Epidermal melanocyte (primary cell): ENCODE results near the gene NKX2-4.
"Not testable (repeated sequence)": the region's sequence is repeated elsewhere in the genome, so short reads cannot be mapped to it uniquely, and the experiment has no call there.

Source experiments
- DNase-seq: peaks from one replicate; pipeline ENCODE4 v3.0.0; 2011; ENCODE audit warnings: low spot score; ENCODE audit not compliant: insufficient read length

Gene NKX2-4

DNA sequence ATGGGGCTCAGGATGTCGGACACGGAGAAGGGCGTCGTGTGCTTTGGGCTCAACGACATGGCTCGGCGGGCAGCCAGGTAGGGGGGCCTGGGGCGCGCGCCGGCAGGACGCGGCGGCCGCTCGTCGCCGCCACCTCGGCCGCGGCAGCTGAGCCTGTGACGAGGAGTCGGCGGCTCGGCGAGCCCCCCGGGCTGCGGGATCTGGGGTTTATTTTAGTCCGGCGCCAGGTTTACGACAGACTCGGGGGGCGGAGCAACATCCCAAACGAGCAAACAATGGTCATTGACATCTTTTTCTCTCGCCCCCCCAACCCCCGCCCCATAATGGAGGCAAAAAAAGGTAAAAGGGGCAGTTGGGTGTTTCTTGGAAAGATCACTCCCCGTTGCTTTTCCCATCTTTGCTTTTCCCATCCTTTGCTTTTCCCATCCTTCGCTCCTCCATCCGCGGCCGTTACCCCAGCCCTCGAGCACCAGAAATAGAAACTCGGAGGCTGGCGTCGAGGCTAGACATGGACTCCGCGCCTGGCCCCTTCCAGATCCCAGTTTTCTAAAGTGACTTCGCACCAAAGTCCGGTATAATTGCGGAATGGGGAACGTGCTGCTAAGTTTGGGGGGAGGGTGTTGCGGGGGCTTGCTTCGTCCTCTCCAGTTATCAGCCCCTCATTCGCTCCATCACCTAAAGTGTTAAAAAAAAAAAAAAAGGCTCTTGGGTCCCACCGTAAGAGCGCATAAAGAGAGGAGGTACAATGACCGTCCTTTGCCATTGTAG lies at the start of gene NKX2-4:
TSS of gene NKX2-4 (minus strand) at position 186 of the 768 bp plus-strand sequence. CDS start at position 59, 127 bp downstream.
- no peak for DNase-seq

DNA sequence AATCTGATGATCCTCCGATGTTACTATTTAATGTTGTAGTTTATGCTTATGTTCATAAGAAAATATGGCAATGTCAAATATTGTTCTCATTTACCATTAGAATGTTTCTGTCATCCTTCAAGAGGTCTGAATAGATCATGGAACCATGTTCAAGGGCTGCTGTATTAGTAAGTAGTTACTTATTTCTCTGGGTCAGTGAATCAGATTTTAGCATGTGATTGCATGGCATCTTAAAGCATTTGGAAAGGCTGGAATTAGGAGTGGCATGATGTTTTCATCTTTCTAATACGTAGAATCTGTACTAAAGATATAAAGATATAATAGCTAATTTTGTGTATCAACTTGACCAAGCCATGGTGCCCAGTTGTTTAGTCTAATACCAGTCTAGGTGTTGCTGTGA lies 40.5 kb upstream of the NKX2-4 start:
- no peak for DNase-seq

DNA sequence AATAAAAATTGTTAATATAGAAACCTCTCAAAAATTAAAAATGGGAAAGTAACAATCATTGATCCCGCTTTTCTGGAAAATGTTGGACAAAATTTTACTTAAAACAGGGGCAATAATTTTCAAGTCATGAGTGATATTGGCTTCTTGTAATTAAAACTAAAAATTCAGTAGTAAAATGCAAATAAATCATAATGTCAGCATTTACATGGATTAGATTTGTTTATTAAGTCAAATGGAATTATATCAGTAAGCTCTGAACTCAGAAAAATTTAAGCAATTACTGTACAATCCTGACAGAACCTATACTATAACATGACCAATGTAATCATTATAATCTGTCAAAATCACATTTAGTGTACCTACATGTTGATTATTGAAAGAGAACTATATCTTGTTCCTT lies 39.9 kb upstream of the NKX2-4 start:
- no peak for DNase-seq

DNA sequence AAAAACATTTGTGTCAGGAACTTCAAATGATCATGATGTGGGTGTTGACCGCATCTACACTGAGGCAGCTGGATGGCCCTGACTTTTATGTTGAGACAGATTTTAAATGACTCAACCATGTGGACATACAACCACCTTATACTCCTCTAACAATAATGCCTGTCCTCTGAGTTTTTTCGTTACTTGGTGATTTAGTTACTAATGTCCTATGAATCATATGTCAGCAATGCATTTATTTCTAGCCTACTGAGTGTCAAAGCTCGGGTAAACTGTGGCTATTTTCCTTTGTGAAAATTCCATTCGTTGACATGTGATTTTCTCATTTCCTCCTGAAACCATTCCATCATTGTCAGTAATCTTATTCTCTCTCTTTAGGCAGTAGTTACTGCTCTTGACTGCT lies 38.9 kb upstream of the NKX2-4 start:
- DNase-seq = no peak

- no peak for DNase-seq
These were observed 38.2 kb upstream of the NKX2-4 start for GRCh38 chr20:21435576-21435975.

- DNase-seq = no peak
These were observed 36.1 kb upstream of the NKX2-4 start for GRCh38 chr20:21433329-21433890.

GRCh38 chr20:21432911-21433310 lies 35.6 kb upstream of the NKX2-4 start:
- DNase-seq = no peak

GRCh38 chr20:21430020-21430419 lies 32.7 kb upstream of the NKX2-4 start:
- no peak for DNase-seq

GRCh38 chr20:21424846-21425245 lies 27.5 kb upstream of the NKX2-4 start:
- no peak for DNase-seq

DNA sequence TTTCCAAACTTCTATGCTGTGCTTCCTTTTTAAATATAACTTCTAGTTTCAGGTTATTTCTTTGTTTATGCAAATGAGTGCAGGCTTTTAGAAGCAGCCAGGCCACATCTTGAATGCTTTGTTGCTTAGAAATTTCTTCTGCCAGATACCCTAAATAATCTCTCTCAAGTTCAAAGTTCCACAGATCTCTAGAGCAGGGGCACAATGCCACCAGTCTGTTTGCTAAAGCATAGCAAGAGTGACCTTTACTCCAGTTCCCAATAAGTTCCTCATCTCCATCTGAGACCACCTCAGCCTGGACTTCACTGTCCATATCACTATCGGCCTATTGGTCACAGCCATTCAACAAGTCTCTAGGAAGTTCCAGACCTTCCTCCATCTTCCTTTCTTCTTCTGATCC lies 26.4 kb upstream of the NKX2-4 start:
- DNase-seq = not testable (repeated sequence)

DNA sequence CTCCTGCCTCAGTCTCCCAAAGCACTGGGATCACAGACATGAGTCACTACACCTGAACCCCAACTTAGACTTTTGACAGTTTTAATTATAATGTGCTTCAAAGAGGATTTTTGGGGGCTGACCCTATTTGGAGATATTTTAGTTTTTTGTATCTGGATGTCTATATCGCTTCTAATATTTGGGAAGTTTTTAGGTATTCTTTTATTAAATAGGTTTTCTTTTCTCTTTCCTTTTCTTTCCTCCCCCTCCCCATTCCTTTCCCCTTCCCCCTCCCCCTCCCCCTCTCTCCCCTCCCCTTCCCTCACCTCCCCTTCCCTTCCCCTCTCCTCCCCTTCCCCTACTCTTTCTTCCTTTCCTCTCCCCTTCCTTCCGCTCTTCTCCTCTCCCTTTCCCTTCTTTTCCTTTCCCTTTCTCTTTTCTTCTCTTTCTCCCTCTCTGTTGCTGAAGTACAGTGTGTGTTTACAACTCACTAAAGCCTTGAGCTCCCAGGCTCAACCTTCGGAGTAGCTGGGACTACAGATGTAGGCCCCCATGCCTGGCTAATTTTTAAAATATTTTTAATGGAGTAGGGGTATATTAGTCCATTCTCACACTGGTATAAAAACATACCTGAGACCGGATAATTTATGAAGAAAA lies 24.4 kb upstream of the NKX2-4 start:
- no peak for DNase-seq

GRCh38 chr20:21419147-21419546 lies 21.8 kb upstream of the NKX2-4 start:
- DNase-seq = not testable (repeated sequence)

GRCh38 chr20:21413996-21414395 lies 16.7 kb upstream of the NKX2-4 start:
- DNase-seq = not testable (repeated sequence)

DNA sequence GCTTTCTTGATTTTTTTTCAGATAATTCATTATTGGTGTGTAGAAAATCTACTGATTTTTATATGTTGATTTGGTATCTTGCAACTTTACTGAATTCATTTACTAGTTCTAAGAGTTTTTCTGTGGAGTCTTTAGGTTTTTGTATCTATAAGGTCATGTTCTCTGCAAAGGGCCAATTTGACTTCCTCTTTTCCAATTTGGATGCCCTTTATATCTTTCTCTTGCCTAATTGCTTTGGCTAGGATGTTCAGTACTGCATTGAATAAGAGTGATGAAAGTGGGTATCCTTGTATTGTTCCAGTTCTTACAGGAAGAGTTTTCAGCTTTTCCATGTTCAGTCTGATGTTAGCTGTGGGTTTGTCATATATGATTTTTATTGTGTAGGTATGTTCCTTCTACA lies 14.4 kb upstream of the NKX2-4 start:
- no peak for DNase-seq

- DNase-seq = no peak
These were observed 1.7 kb upstream of the NKX2-4 start for GRCh38 chr20:21399005-21399475.

GRCh38 chr20:21398109-21399004 lies 1.0 kb upstream of the NKX2-4 start:
- no peak for DNase-seq

DNA sequence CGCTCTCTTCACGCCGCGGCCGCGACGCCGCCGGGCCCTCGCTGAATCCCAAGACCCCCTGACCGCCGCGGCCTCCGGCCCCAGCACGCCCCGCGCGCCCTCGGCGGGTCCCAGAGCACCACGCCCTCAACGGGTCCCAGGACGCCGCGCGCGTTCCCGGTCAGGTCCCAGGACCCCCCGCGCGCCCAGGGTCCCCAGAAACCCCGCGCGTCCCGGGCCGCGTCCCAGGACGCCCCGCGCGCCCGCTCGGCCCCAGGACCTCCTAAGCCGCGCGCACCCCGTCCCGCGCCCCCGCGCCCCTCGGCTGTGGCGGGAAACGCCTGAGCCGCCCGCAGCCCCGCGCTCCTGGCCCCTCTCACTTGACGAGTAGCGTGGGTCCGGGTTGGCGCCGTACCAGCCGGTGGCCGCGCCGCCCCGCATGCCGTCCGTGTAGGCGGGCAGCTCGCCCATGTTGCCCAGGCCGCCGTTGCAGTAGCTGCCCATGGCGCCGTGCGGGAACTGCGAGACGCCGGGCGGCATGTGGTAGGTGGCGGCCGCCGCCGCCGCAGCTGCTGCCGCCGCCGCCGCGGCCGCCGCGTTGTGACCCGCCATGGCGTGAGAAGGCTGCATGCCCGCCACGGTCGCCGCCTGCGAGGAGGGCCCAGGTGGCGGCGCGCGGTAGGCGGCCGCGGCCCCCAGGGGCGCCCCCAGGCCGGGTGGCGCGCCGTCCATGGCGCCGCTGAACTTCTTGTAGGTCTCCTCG lies 556 bp downstream of the NKX2-4 start:
- no peak for DNase-seq

- DNase-seq = no peak
These were observed 1.4 kb downstream of the NKX2-4 start for GRCh38 chr20:21395666-21396598.

- DNase-seq = no peak
These were observed 2.2 kb downstream of the NKX2-4 start for GRCh38 chr20:21395051-21395665.
